ENCODE results near the gene PRICKLE3.
A peak's percentile ranks its signal among the peaks of the same experiment; 100 is the strongest.

The PRICKLE3 gene

GRCh38 chrX:49198540-49199314, 12.6 kb upstream of the PRICKLE3 start:
- no peaks in the 10 kb centered on the region for H3K9me3 Mint-ChIP-seq
- H3K4me3 Mint-ChIP-seq = peak overlapping the region; percentile 62
- ATAC-seq (peak; percentile 29), DNase-seq (no peak)
- H3K36me3 Mint-ChIP-seq (ENCODE audit: low read depth) = no peaks in the 10 kb centered on the region
- H3K4me1 Mint-ChIP-seq = peaks cover 21% of the 10 kb centered on the region
- H3K27ac Mint-ChIP-seq = no peak overlapping the region
- no peaks in the 10 kb centered on the region for H3K27me3 Mint-ChIP-seq

- no peaks in the 10 kb centered on the region for H3K27me3 Mint-ChIP-seq
- DNase-seq (no peak), ATAC-seq (no peak)
- peak overlapping the region; percentile 62 for H3K4me3 Mint-ChIP-seq
- no peak overlapping the region for H3K27ac Mint-ChIP-seq
- no peaks in the 10 kb centered on the region for H3K9me3 Mint-ChIP-seq
- H3K36me3 Mint-ChIP-seq (ENCODE audit: low read depth) = peaks cover 2% of the 10 kb centered on the region
- H3K4me1 Mint-ChIP-seq = peaks cover 31% of the 10 kb centered on the region
Observed at GRCh38 chrX:49197543-49198087, 11.4 kb upstream of the PRICKLE3 start.

GRCh38 chrX:49193542-49193964, 7.4 kb upstream of the PRICKLE3 start:
- peaks cover 3% of the 10 kb centered on the region for H3K36me3 Mint-ChIP-seq (ENCODE audit: low read depth)
- H3K4me1 Mint-ChIP-seq = peaks cover 32% of the 10 kb centered on the region
- peak overlapping the region; percentile 61 for H3K27ac Mint-ChIP-seq
- H3K27me3 Mint-ChIP-seq = no peaks in the 10 kb centered on the region
- ATAC-seq (no peak), DNase-seq (no peak)
- no peaks in the 10 kb centered on the region for H3K9me3 Mint-ChIP-seq
- H3K4me3 Mint-ChIP-seq = no peak overlapping the region

- Mint-ChIP-seq H3K4me1 (peaks cover 26% of the 10 kb centered on the region), H3K36me3 (ENCODE audit: low read depth) (peaks cover 3% of the 10 kb centered on the region), H3K27ac (peak overlapping the region; percentile 39), H3K27me3 (no peaks in the 10 kb centered on the region), H3K9me3 (no peaks in the 10 kb centered on the region), H3K4me3 (peak overlapping the region; percentile 46)
- ATAC-seq (no peak), DNase-seq (peak; percentile 51)
Observed at GRCh38 chrX:49192722-49193328, 6.7 kb upstream of the PRICKLE3 start.

GRCh38 chrX:49191574-49192011, 5.4 kb upstream of the PRICKLE3 start:
- Mint-ChIP-seq H3K36me3 (ENCODE audit: low read depth) (peaks cover 3% of the 10 kb centered on the region), H3K27ac (peak overlapping the region; percentile 93), H3K27me3 (no peaks in the 10 kb centered on the region), H3K9me3 (no peaks in the 10 kb centered on the region), H3K4me1 (peaks cover 29% of the 10 kb centered on the region), H3K4me3 (peak overlapping the region; percentile 90)
- DNase-seq (no peak), ATAC-seq (peak; percentile 8)

- ATAC-seq (peak; percentile 92), DNase-seq (peak; percentile 72)
- H3K4me3 Mint-ChIP-seq = peak overlapping the region; percentile 90
- H3K9me3 Mint-ChIP-seq = no peaks in the 10 kb centered on the region
- H3K27ac Mint-ChIP-seq = peak overlapping the region; percentile 93
- H3K4me1 Mint-ChIP-seq = peaks cover 32% of the 10 kb centered on the region
- H3K27me3 Mint-ChIP-seq = no peaks in the 10 kb centered on the region
- peaks cover 3% of the 10 kb centered on the region for H3K36me3 Mint-ChIP-seq (ENCODE audit: low read depth)
Observed at GRCh38 chrX:49190821-49191573, 4.8 kb upstream of the PRICKLE3 start.

GRCh38 chrX:49189606-49190005, 3.4 kb upstream of the PRICKLE3 start:
- Mint-ChIP-seq H3K27me3 (no peaks in the 10 kb centered on the region), H3K9me3 (no peaks in the 10 kb centered on the region), H3K4me1 (peaks cover 37% of the 10 kb centered on the region), H3K36me3 (ENCODE audit: low read depth) (peaks cover 3% of the 10 kb centered on the region), H3K4me3 (peak overlapping the region; percentile 90), H3K27ac (peak overlapping the region; percentile 37)
- ATAC-seq = no peak
- no peak for DNase-seq

- Mint-ChIP-seq H3K4me1 (peaks cover 36% of the 10 kb centered on the region), H3K27ac (no peak overlapping the region), H3K4me3 (no peak overlapping the region)
Observed at GRCh38 chrX:49188468-49189076, 2.4 kb upstream of the PRICKLE3 start.

GRCh38 chrX:49187526-49187925, 1.4 kb upstream of the PRICKLE3 start:
- Mint-ChIP-seq H3K27ac (peak overlapping the region; percentile 62), H3K4me3 (no peak overlapping the region), H3K9me3 (no peaks in the 10 kb centered on the region), H3K36me3 (ENCODE audit: low read depth) (peaks cover 3% of the 10 kb centered on the region), H3K4me1 (peaks cover 27% of the 10 kb centered on the region), H3K27me3 (no peaks in the 10 kb centered on the region)
- no peak for DNase-seq
- ATAC-seq = no peak

More at GRCh38 chrX:49188468-49189076, 2.4 kb upstream of the PRICKLE3 start:
- no peaks in the 10 kb centered on the region for H3K27me3 Mint-ChIP-seq
- ATAC-seq = no peak
- no peaks in the 10 kb centered on the region for H3K9me3 Mint-ChIP-seq
- DNase-seq = no peak
- peaks cover 2% of the 10 kb centered on the region for H3K36me3 Mint-ChIP-seq (ENCODE audit: low read depth)

- Mint-ChIP-seq H3K27me3 (no peaks in the 10 kb centered on the region), H3K4me3 (no peak overlapping the region), H3K27ac (peak overlapping the region; percentile 62), H3K36me3 (ENCODE audit: low read depth) (peaks cover 8% of the 10 kb centered on the region), H3K4me1 (peaks cover 24% of the 10 kb centered on the region), H3K9me3 (no peaks in the 10 kb centered on the region)
- DNase-seq (no peak), ATAC-seq (no peak)
Observed at GRCh38 chrX:49187028-49187394, 838 bp upstream of the PRICKLE3 start.

- Mint-ChIP-seq H3K9me3 (no peaks in the 10 kb centered on the region), H3K27ac (peak overlapping the region; percentile 54), H3K4me1 (peaks cover 17% of the 10 kb centered on the region), H3K4me3 (peak overlapping the region; percentile 82), H3K27me3 (no peaks in the 10 kb centered on the region), H3K36me3 (ENCODE audit: low read depth) (peaks cover 9% of the 10 kb centered on the region)
- peak; percentile 75 for ATAC-seq
- peak; percentile 48 for DNase-seq
Observed at GRCh38 chrX:49184294-49185281, 1.6 kb downstream of the PRICKLE3 start.

- Mint-ChIP-seq H3K36me3 (ENCODE audit: low read depth) (peaks cover 13% of the 10 kb centered on the region), H3K27ac (no peak overlapping the region), H3K4me3 (no peak overlapping the region), H3K27me3 (no peaks in the 10 kb centered on the region), H3K9me3 (no peaks in the 10 kb centered on the region), H3K4me1 (peaks cover 14% of the 10 kb centered on the region)
- DNase-seq (no peak), ATAC-seq (no peak)
Observed at GRCh38 chrX:49183701-49184281, 2.4 kb downstream of the PRICKLE3 start.

GRCh38 chrX:49179358-49179757, 6.8 kb downstream of the PRICKLE3 start:
- Mint-ChIP-seq H3K27ac (peak overlapping the region; percentile 8), H3K36me3 (ENCODE audit: low read depth) (peaks cover 25% of the 10 kb centered on the region), H3K9me3 (no peaks in the 10 kb centered on the region), H3K4me1 (peaks cover 17% of the 10 kb centered on the region), H3K27me3 (no peaks in the 10 kb centered on the region), H3K4me3 (no peak overlapping the region)
- DNase-seq = no peak
- ATAC-seq = no peak

Measured in activated naive CD8-positive, alpha-beta T cell treated with anti-CD3 and anti-CD28 coated beads, Interleukin-2, amount 50 U/mL, for 24 hours (primary cell).